CD4-positive, alpha-beta T cell treated with Interleukin-4 for 4 hours (primary cell): ENCODE measurements around the gene SPNS2.
A peak's percentile ranks its signal among the peaks of the same experiment; 100 is the strongest.

Source experiments
- DNase-seq: peaks from one replicate; pipeline ENCODE4 v3.0.0-alpha.2; 2020

The SPNS2 gene

GRCh38 chr17:4498461-4499397, at the start of gene SPNS2:
TSS of gene SPNS2 (plus strand) at chr17:4498881. CDS start at chr17:4499048, 167 bp downstream.
- peak; percentile 36 for DNase-seq

GRCh38 chr17:4449736-4450135, 48.9 kb upstream of the SPNS2 start:
- no peak for DNase-seq

- DNase-seq = no peak
These were observed 47.9 kb upstream of the SPNS2 start for GRCh38 chr17:4450710-4451316.

GRCh38 chr17:4453812-4454591, 44.7 kb upstream of the SPNS2 start:
- DNase-seq = no peak

GRCh38 chr17:4460661-4461060, 38.0 kb upstream of the SPNS2 start:
- DNase-seq = no peak

- no peak for DNase-seq
These were observed 34.7 kb upstream of the SPNS2 start for GRCh38 chr17:4463818-4464476.

GRCh38 chr17:4465786-4466185, 32.9 kb upstream of the SPNS2 start:
- DNase-seq = no peak

GRCh38 chr17:4467287-4467686, 31.4 kb upstream of the SPNS2 start:
- no peak for DNase-seq

- no peak for DNase-seq
These were observed 29.1 kb upstream of the SPNS2 start for GRCh38 chr17:4469552-4469951.

- no peak for DNase-seq
These were observed 26.4 kb upstream of the SPNS2 start for GRCh38 chr17:4472286-4472685.

GRCh38 chr17:4474093-4474492, 24.6 kb upstream of the SPNS2 start:
- no peak for DNase-seq

- DNase-seq = no peak
These were observed 23.7 kb upstream of the SPNS2 start for GRCh38 chr17:4475001-4475400.

- no peak for DNase-seq
These were observed 23.2 kb upstream of the SPNS2 start for GRCh38 chr17:4475463-4475862.

- DNase-seq = no peak
These were observed 22.7 kb upstream of the SPNS2 start for GRCh38 chr17:4476017-4476416.

GRCh38 chr17:4476511-4477070, 22.1 kb upstream of the SPNS2 start:
- no peak for DNase-seq

GRCh38 chr17:4477255-4477791, 21.4 kb upstream of the SPNS2 start:
- no peak for DNase-seq

- no peak for DNase-seq
These were observed 20.3 kb upstream of the SPNS2 start for GRCh38 chr17:4478318-4478830.

GRCh38 chr17:4479340-4479981, 19.2 kb upstream of the SPNS2 start:
- no peak for DNase-seq

GRCh38 chr17:4479982-4480751, 18.5 kb upstream of the SPNS2 start:
- DNase-seq = no peak
